ENCODE results near the gene BMX. TPM values are rescaled to one million over a fixed set of nuclear protein-coding genes. Genes with fewer than 3 reads are reported as not detected.

Gene BMX
- total and polyA plus RNA-seq, 10 of the 15 experiments (the other 5 are each of a cell fraction or from before 2014, with no cell fraction given) = not detected

DNA sequence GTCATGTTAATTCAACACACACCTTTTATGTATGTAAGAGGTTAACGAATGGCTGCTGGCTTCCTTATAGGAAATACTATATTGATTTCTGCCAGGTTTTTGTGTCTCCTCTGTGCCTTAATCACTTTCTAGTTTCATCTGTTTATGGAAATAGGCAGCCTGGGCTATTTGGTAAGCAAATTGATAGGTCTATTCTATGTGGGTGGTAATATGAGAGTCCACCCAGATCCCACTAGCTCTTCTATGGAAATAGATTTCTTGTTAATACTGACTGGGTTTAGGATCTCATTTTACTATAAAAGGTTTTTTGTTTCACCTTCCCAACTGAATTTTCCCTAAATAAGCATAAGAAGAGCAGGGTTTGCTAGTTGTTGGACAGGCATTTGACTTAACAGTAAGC lies 4.1 kb downstream of the BMX start:
- Histone ChIP-seq H4K20me1 (ENCODE audit: control insufficient read depth, insufficient read depth) (no peaks in the 10 kb centered on the region), H3K4me2 (ENCODE audit: control insufficient read depth, insufficient read depth) (no peak overlapping the region), H3K9me3 (replicated peaks; ENCODE audit: control insufficient read depth, insufficient read depth, low read length) (no peaks in the 10 kb centered on the region), H3K36me3 (ENCODE audit: control insufficient read depth in 2 of 2, insufficient read depth in 2 of 2, low read length in 1 of 2) (no peaks in the 10 kb centered on the region), H2AFZ (ENCODE audit: control insufficient read depth, low read depth, low read length) (no peak overlapping the region), H3K27me3 (replicated peaks in 1 of 2; ENCODE audit: control insufficient read depth in 2 of 2, insufficient read depth in 2 of 2, low read length in 1 of 2) (no peaks in the 10 kb centered on the region; a peak in 1 of 4 replicates), H3K27ac (ENCODE audit: control insufficient read depth, insufficient read depth) (no peak overlapping the region), H3K79me2 (ENCODE audit: control insufficient read depth, insufficient read depth, low read length) (no peaks in the 10 kb centered on the region), H3K4me1 (ENCODE audit: control insufficient read depth, insufficient read depth, low read length) (no peaks in the 10 kb centered on the region), H3K9ac (ENCODE audit: control insufficient read depth, insufficient read depth, low read length) (no peak overlapping the region), H3K4me3 (no peak overlapping the region)
- TF ChIP-seq NFYA (IDR thresholded peaks at IDR 0.05; ENCODE audit: borderline replicate concordance, low read depth, low read length) = no peak
- no peak for TF ChIP-seq KLF5 (IDR thresholded peaks at IDR 0.05; ENCODE audit: partially characterized antibody)
- no peak for TF ChIP-seq HDAC2 (IDR thresholded peaks at IDR 0.05)
- no peak for TF ChIP-seq RCOR1 (conservative IDR thresholded peaks at IDR 0.05; ENCODE audit: low read depth, low read length)
- no peak for TF ChIP-seq DPF2 (IDR thresholded peaks at IDR 0.05)
- no peak for TF ChIP-seq PAX8 (IDR thresholded peaks at IDR 0.05)
- no peak for TF ChIP-seq KDM1A (IDR thresholded peaks at IDR 0.05; ENCODE audit: borderline replicate concordance)
- TF ChIP-seq, protein P1, sequence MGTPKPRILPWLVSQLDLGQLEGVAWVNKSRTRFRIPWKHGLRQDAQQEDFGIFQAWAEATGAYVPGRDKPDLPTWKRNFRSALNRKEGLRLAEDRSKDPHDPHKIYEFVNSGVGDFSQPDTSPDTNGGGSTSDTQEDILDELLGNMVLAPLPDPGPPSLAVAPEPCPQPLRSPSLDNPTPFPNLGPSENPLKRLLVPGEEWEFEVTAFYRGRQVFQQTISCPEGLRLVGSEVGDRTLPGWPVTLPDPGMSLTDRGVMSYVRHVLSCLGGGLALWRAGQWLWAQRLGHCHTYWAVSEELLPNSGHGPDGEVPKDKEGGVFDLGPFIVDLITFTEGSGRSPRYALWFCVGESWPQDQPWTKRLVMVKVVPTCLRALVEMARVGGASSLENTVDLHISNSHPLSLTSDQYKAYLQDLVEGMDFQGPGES (IDR thresholded peaks at IDR 0.05) = no peak
- TF ChIP-seq ETV6 (conservative IDR thresholded peaks at IDR 0.05 in 1 of 2, IDR thresholded peaks at IDR 0.05 in 1 of 2; ENCODE audit: borderline replicate concordance in 1 of 2, low read depth in 1 of 2) = no peak
- no peak for TF ChIP-seq SRF (IDR thresholded peaks at IDR 0.05; ENCODE audit: low read depth in 2 of 2, low read length in 2 of 2)
- TF ChIP-seq, protein P2, sequence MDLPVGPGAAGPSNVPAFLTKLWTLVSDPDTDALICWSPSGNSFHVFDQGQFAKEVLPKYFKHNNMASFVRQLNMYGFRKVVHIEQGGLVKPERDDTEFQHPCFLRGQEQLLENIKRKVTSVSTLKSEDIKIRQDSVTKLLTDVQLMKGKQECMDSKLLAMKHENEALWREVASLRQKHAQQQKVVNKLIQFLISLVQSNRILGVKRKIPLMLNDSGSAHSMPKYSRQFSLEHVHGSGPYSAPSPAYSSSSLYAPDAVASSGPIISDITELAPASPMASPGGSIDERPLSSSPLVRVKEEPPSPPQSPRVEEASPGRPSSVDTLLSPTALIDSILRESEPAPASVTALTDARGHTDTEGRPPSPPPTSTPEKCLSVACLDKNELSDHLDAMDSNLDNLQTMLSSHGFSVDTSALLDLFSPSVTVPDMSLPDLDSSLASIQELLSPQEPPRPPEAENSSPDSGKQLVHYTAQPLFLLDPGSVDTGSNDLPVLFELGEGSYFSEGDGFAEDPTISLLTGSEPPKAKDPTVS (IDR thresholded peaks at IDR 0.05; ENCODE audit: low read depth, low read length) = no peak
- no peak for TF ChIP-seq NR2C2 (IDR thresholded peaks at IDR 0.05; ENCODE audit: borderline replicate concordance, control insufficient read depth, insufficient read length, low read depth)
- no peak for TF ChIP-seq TARDBP (IDR thresholded peaks at IDR 0.05; ENCODE audit: borderline replicate concordance)
- TF ChIP-seq NFYB (IDR thresholded peaks at IDR 0.05; ENCODE audit: insufficient read depth, low read depth, low read length) = no peak
- no peak for TF ChIP-seq HDGF (IDR thresholded peaks at IDR 0.05)
- TF ChIP-seq, protein P3, sequence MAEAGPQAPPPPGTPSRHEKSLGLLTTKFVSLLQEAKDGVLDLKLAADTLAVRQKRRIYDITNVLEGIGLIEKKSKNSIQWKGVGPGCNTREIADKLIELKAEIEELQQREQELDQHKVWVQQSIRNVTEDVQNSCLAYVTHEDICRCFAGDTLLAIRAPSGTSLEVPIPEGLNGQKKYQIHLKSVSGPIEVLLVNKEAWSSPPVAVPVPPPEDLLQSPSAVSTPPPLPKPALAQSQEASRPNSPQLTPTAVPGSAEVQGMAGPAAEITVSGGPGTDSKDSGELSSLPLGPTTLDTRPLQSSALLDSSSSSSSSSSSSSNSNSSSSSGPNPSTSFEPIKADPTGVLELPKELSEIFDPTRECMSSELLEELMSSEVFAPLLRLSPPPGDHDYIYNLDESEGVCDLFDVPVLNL (IDR thresholded peaks at IDR 0.05; ENCODE audit: low read depth, low read length) = no peak
- WGBS (ENCODE audit: insufficient coverage, insufficient replicate concordance, low lambda C conversion rate, missing lambda C conversion rate) = 43% methylated on average over 1 of the region's 1 CpG
- ChIA-PET CTCF (interaction anchor here (0.5 kb wide), 1 partner anchor 314 kb away, joined by 3 read pairs; no protein-coding TSS in a partner anchor), SMC1A (ENCODE audit: uncharacterized antibody, unreplicated experiment) (interaction anchor here (0.9 kb wide), 1 partner anchor 9 kb away, joined by 3 read pairs; no protein-coding TSS in a partner anchor), RAD21 (ENCODE audit: unreplicated experiment) (no interaction called here), POLR2A (no interaction called here)
- DNase-seq (ENCODE audit: low read depth, low spot score) (no peak), ATAC-seq (no peak), FAIRE-seq (no peak)
- in situ Hi-C loops (cut with MboI) (no loop called here), intact Hi-C loops (cut with micrococcal nuclease; ENCODE audit: unreplicated experiment) (no loop called here)
- no TSS peak for BruUV-seq (replicated peaks)
